ENCODE results near the gene RUVBL1. TPM values are rescaled to one million over a fixed set of nuclear protein-coding genes. Genes with fewer than 3 reads are reported as not detected.
A peak's percentile ranks its signal among the peaks of the same experiment; 100 is the strongest.

Gene RUVBL1
- total RNA-seq, 2 donors from 2014 or later: 16.1 to 48.2 TPM

DNA sequence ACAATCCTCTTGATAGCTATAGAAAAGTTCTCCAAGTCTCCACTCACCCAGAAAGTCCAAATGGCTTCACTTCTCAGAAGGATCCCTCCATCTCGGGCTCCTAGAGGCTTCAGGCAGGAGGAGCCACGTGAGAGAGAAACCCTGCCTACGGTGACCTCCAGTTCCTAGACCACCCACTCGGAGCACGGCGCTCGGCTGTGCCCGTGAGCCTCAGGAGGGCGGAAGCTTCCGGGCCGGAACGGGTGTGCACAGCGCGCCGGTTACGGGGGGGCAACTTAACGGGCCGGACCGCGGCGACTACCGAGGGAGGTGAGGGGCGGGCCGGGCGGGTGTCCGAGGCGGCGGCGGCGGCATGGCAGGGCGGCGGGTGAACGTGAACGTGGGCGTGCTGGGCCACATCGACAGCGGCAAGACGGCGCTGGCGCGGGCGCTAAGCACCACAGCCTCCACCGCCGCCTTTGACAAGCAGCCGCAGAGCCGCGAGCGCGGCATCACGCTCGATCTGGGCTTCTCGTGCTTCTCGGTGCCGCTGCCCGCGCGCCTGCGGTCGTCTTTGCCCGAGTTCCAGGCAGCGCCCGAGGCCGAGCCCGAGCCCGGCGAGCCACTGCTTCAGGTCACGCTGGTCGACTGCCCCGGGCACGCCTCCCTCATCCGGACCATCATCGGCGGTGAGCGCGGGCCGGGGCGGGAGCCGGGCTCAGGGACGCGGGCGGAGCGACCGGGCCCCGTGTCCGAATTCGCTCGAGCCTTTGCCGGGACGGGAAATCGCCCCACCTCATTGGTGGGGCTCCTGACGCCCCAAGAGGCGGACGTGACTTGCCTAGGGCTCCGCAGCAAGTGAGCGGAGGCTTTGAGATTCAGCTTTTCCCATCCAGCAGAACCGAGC is 29.8 kb upstream of the RUVBL1 start, which contains the start of gene EEFSEC:
Gene EEFSEC (plus strand): TSS at position 326 of the 886 bp plus-strand sequence. CDS start 27 bp downstream, at position 353.
- Histone ChIP-seq H3K4me1 (no peaks in the 10 kb centered on the region), H3K9ac (ENCODE audit: low read depth in 2 of 2, low read length in 2 of 2) (peak within 1 kb of the TSS; percentile 38 to 90), H3K4me3 (peak within 1 kb of the TSS; percentile 99), H3K27ac (peak within 1 kb of the TSS; percentile 86), H3K27me3 (no peaks in the 10 kb centered on the region), H3K36me3 (no peaks in the 10 kb centered on the region), H3K9me3 (no peaks in the 10 kb centered on the region)
- DNase-seq: peak; percentile 83
- TF ChIP-seq, protein P1, sequence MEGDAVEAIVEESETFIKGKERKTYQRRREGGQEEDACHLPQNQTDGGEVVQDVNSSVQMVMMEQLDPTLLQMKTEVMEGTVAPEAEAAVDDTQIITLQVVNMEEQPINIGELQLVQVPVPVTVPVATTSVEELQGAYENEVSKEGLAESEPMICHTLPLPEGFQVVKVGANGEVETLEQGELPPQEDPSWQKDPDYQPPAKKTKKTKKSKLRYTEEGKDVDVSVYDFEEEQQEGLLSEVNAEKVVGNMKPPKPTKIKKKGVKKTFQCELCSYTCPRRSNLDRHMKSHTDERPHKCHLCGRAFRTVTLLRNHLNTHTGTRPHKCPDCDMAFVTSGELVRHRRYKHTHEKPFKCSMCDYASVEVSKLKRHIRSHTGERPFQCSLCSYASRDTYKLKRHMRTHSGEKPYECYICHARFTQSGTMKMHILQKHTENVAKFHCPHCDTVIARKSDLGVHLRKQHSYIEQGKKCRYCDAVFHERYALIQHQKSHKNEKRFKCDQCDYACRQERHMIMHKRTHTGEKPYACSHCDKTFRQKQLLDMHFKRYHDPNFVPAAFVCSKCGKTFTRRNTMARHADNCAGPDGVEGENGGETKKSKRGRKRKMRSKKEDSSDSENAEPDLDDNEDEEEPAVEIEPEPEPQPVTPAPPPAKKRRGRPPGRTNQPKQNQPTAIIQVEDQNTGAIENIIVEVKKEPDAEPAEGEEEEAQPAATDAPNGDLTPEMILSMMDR (IDR thresholded peaks at IDR 0.05): no peak
- intact Hi-C loops (cut with DNase I): loop anchor here (2.0 kb wide), 1 partner anchor 31 kb away; the partner anchor contains the start of gene RUVBL1

DNA sequence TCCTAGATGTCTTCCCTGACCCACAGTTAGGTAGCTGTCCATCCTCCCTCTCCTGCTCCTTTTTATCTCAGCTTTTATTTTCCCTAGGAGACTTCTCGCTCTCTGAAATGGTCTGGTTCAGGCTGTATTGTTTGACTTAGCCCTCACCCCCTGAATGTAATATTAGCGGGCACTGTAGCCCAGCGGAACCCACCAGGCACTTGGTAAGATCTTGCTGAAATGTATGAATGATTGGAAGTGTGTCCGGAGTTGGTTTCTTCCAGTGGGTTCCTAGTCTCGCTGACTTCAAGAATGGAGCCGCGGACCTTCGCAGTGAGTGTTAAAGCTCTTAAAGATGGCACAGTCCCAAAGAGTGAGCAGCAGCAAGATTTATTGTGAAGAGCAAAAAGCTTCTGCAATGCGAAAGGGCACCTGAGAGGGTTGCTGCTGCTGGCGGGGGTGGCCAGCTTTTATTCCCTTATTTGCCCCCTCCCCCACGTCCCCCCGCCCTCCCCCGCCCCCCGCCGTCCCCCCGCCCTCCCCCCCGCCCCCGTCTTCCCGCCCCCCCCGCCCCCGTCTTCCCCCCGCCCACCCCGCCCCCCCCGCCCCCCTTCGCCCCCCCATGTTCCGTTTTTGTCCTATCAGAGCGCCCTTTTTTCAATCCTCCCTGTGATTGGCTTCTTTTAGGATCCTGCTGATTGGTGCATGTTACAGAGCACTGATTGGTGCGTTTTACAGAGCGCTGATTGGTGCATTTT is 29.0 kb upstream of the RUVBL1 start:
- peak overlapping the region; percentile 99 for H3K4me3 ChIP-seq
- no peaks in the 10 kb centered on the region for H3K9me3 ChIP-seq
- no peak for DNase-seq
- no peak overlapping the region for H3K9ac ChIP-seq (ENCODE audit: low read depth in 2 of 2, low read length in 2 of 2)
- TF ChIP-seq, protein P1 (IDR thresholded peaks at IDR 0.05): no peak
- H3K27me3 ChIP-seq: no peaks in the 10 kb centered on the region
- H3K27ac ChIP-seq: peak overlapping the region; percentile 86
- intact Hi-C loops (cut with DNase I): loop anchor here (2.0 kb wide), 1 partner anchor 30 kb away; the partner anchor contains the start of gene RUVBL1
- H3K4me1 ChIP-seq: no peaks in the 10 kb centered on the region
- H3K36me3 ChIP-seq: no peaks in the 10 kb centered on the region

DNA sequence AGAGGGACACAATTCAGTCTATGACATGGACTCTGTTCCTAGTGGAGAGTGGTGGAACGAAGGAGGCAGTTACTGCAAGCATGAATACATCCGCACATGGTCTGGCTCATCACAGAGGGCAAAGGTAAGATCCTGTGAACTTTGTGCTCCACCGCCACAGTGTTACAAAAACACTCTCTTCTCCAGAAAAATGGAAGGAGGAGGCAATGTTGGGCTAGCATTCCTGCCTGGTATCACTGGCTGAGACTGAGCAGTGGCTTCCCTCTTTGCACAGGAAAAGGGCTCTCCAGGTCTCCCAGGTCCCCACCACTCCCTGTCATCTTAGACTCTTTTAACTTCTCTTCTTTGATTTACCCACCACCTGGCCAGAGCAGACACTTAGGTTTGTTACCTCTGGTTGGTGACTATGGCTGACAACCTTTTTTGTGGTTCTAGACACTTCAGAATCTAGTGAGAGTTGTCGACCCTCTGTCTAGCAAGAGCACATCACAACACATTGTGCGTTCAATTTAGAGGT is 28.2 kb upstream of the RUVBL1 start:
- no peak overlapping the region for H3K4me3 ChIP-seq
- DNase-seq: no peak
- no peaks in the 10 kb centered on the region for H3K36me3 ChIP-seq
- intact Hi-C loops (cut with DNase I): loop anchor here (2.0 kb wide), 1 partner anchor 29 kb away; the partner anchor contains the start of gene RUVBL1
- no peaks in the 10 kb centered on the region for H3K9me3 ChIP-seq
- no peak overlapping the region for H3K27ac ChIP-seq
- H3K27me3 ChIP-seq: no peaks in the 10 kb centered on the region
- no peaks in the 10 kb centered on the region for H3K4me1 ChIP-seq
- no peak overlapping the region for H3K9ac ChIP-seq (ENCODE audit: low read depth in 2 of 2, low read length in 2 of 2)
- TF ChIP-seq, protein P1 (IDR thresholded peaks at IDR 0.05): no peak

DNA sequence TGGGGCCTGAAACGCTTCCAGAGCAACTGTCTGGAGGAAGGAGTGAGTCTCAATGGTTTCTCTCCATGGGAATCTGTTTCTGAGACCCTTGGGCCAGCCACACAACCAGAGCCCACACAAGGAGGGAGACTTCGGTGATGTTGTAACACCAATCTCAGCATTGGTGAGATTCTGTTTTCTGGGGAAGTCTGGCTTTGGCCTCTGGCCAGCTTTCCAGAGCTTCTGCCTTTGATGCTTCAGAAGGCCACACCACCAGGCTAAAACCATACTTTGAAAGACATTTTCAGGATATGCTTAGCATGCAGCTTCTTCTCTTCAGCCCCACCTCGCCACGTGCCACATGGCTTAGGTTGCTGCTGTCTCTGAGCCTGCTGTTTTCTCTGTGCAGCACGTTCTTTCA is 26.0 kb upstream of the RUVBL1 start:
- H3K27me3 ChIP-seq: no peaks in the 10 kb centered on the region
- no peaks in the 10 kb centered on the region for H3K9me3 ChIP-seq
- no peak overlapping the region for H3K27ac ChIP-seq
- no peak overlapping the region for H3K4me3 ChIP-seq
- H3K4me1 ChIP-seq: no peaks in the 10 kb centered on the region
- H3K36me3 ChIP-seq: no peaks in the 10 kb centered on the region
- TF ChIP-seq, protein P1 (IDR thresholded peaks at IDR 0.05): no peak
- DNase-seq: no peak
- no peak overlapping the region for H3K9ac ChIP-seq (ENCODE audit: low read depth in 2 of 2, low read length in 2 of 2)
- intact Hi-C loops (cut with DNase I): no loop called here

DNA sequence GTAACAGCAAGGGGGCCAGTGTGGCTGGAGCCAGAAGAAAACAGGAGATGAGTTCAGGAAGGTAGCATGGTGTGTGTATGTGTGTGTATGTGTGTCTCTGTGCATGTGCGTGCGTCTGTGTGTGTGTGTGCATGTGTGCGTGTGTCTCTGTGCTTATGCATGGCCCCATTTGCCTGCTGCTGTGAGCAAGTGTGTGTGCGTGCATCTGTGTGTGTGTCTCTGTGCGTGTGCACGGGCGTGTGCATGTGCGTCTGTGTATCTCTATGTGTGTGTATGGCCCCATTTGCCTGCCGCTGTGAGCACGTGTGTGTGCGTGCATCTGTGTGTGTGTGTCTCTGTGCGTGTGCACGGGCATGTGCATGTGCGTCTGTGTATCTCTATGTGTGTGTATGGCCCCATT is 22.6 kb upstream of the RUVBL1 start:
- Histone ChIP-seq H3K4me1 (no peaks in the 10 kb centered on the region), H3K27me3 (no peaks in the 10 kb centered on the region), H3K36me3 (no peaks in the 10 kb centered on the region), H3K9me3 (no peaks in the 10 kb centered on the region), H3K4me3 (no peak overlapping the region), H3K9ac (ENCODE audit: low read depth in 2 of 2, low read length in 2 of 2) (no peak overlapping the region), H3K27ac (no peak overlapping the region)
- no peak for DNase-seq
- TF ChIP-seq, protein P1 (IDR thresholded peaks at IDR 0.05): no peak
- intact Hi-C loops (cut with DNase I): no loop called here
